GM21526 (cell line): ENCODE measurements around the gene HS6ST2.

Experiments
- ATAC-seq: cut with Tn5 transposase; IDR thresholded peaks from one replicate; pipeline ENCODE4 v1.9.1; 2021; ENCODE audit warnings: moderate library complexity; ENCODE audit not compliant: unreplicated experiment, low FRiP score

HS6ST2 gene

DNA sequence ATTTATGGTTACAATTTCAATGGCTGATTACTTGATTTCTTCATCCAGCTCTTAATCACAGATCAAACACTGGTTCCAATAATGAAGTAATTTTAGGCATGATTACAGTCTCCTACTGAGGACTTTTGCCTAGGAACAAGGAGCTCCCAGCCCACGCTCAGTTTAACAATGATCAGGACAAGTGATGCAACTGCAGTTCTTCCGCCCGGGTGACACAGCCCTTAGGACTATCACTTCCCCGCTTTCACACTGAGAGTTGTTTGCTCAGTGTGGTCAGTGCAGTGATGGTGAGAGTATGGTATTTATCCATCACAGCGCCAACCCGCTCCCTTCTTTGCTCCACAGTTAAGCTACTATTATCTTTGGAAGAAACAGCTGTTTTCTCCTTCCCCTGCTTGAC lies 266.4 kb downstream of the HS6ST2 start:
- no peak for ATAC-seq

DNA sequence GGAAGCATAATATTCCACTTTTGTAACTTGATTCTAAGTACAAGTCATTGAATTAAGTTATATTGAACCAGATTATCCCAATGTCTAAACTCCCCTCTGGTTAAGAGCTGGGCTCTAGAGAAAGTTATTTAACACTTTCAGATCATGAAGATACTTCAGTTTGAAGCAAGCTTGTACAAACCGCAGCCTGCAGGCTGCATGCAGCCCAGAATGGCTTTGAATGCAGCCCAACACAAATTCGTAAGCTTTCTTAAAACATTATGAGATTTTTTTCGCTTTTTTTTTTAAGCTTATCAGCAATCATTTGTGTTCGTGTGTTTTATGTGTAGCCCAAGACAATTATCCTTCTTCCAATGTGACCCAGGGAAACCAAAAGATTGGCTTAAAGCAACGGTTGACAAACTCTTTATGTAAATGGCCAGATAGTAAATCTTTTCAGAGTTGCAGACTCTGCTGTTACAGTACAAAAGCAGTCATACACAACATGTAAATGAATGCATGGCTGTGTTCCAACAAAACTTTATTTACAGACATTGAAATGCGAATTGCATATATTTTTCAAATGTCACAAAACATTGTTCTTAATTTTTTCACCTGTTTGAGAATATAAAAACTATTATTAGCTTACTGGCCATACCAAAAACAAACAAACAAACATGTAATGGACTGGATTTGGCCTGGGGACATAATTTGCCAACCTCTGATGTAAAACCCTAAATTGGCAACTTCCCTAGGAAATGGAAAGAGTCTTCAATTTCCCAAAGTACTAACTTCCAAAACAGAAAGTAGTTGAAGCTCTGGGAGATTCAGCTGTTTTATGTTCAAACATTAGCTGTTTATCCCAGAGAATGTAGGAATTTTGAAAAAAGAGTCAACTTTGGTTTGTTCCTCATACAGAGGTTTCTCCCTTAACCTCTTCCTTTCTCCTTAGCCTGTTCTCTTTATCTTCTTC lies 268.5 kb downstream of the HS6ST2 start:
- ATAC-seq, result no peak

DNA sequence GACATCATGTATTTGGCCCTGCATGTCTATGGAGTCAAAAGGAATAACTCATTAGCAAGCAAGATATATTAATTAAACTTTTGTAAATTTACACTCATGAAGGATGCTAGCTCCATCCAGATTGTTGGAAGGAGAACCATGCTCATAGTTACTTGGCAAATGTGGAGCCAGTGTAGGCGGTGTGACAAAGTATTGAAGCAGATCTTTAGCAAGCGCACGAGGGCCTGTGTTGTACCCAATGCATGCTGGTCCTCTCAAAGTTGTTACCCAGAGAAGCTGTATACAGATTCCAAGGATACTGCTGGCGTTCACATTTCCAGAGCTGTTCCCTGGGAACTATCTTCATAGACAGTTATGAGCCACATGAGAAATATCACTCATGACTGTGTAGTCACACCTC lies 273.2 kb downstream of the HS6ST2 start:
- no peak for ATAC-seq

DNA sequence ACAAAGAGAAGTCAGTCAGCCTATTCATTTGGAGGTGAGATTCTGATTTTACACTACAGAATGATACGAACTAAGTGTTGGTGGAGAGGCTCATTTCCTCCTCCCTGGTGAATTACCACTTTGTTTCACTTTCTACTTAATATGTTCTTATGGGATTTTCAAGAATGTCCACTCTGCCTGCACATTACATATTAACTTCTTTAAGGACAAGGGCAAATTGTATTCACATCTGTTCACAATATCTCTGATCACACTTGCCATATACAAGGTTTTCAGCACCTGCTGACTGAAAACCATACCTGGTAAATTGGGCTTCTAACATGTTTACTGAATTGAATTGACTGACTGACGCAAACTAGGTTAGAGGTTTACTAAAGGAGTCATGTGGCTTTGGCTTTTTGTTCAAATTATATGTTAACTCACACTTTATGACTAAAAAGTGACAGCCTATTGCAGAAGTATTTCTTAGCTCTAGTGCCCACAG lies 281.2 kb downstream of the HS6ST2 start:
- no peak for ATAC-seq

DNA sequence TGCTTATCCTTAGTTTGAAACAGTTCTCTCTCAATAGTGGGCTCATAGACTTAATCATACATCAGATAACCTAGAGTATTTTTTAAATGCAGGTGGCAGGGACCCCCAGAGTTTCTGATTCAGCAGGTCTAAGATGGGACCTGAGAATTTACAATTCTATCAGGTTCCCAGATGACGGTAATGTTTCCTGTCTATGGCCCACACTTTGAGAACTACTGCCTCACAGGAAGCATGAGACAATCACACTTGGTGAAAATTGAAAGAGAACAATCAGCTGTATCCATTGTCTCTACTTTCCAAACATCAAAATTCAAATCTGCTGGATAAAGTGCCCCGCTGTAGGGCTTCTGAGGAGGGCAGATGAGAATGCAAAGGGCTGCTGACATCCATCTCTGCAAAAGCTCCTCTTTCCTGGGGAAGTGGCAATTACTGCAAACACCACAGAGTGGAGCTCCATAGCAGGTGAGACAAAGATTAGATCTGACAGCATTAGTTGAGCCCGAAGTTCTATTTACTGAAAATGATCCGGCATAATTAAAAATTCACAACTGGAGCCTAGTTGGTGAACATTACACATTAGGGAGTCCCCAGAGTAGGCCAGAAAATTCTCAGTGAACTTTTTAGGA lies 281.8 kb downstream of the HS6ST2 start:
- ATAC-seq, result no peak

DNA sequence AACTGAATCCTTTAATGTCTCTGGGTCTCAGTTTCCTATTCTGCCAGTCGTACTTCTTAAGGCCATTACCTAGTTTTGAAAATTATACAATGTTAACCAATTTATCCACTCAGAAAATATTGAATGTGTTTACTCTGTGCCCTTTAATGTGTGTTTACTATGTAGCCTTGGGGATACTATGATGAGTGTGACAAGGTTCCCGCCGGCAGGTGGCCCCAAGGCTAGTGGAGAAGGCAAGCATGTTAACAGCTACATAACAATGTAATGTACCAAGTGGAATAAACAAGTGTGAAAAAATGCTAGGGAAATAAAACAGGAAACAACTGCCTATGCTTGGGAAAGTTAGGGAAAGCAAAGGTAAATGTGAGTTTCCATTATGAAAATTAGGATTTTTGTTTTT lies 282.3 kb downstream of the HS6ST2 start:
- ATAC-seq, result no peak

DNA sequence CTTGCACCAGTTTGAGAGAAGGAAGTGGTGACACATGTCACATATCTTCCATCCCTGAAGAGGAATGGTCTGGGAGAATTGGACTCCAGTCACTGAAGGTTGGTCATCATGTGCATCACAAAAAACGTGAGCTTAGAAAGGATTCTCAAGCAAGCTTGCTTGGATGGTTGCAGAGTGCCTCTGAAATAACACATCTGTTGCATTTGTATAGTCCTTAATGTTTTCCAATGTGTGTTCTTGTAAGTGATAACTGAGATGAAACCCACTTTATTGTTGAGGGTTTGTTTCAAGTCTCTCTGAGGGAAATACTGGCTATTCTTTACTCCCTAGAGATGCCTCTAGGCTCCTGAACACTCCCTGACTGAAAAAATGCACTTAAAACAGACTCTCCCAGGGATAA lies 285.1 kb downstream of the HS6ST2 start:
- ATAC-seq, result no peak

DNA sequence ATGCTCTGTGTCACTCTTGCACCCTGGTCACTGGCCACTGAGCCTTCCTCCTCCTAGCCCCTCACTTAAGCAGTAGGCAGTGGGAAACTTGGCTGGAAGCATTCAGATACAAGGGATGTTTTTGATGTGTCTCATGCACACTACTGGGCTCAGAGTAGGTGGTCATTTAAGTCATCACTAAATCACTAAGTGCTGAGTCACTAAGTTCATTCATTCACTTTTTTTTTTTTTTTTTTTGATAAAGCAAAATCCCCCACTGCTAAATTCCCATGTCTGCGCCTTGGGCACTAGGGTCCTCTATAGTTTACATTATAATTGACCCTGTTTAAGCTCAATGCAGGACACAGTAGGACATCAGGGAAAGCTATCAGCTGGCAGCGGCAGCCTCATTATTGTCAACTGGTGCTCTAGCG lies 287.2 kb downstream of the HS6ST2 start:
- no peak for ATAC-seq

DNA sequence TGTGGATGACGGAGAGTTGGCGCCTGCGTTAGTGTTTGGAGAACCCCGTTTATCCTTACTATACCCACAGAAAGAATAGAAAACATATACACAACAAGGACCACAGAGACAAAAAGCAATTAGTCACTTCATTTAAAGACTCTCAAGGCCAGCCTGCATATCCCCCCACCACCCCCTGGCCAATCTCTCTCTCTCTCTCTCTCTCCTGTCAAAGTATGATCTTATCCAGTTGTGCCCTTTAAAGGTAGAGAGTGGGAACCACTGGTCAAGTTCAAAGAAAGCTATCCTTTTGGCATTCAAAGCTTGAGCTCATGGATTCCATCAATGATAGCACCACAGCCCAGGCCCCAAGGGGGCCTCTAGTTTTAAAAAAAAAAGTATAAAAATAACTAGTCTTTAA lies 289.3 kb downstream of the HS6ST2 start:
- ATAC-seq, result no peak

DNA sequence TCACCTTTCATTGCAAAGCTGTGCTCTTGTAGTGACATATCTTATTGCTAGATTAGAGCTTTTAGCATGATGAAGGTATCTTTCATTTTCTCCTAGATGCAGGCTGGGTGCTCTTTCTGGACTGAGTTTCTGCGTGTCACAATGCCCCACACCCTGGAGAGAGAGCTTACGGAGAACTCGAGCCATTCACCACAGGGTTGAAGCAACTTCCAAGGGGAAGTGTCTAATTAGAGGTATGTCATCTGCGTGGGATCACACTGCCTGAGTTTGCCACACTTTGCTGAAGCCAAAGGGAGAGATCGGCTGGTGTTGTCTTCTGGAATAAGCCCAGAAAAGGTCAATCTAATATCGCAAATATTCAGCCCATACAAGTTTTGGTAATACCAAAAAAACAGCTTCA lies 290.3 kb downstream of the HS6ST2 start:
- no peak for ATAC-seq

DNA sequence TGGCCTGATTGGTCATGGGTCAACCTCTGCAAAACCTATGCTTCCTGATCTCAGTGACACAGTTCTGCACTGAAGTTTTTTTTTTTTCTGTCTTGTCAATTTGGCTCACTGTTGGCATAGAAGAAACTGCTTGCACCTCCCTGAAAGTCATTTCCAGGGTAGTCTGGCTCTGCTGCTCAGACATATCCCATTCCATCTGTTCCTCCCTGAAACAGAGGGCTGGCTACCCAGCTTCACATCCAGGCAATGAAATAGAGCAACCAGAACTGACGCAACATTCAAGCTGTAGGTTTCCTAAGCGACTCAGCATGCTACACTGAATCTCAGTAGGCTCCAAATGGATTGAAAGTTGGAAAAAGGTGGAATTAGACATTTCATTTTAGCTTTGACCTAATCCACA lies 292.8 kb downstream of the HS6ST2 start:
- ATAC-seq, result no peak

DNA sequence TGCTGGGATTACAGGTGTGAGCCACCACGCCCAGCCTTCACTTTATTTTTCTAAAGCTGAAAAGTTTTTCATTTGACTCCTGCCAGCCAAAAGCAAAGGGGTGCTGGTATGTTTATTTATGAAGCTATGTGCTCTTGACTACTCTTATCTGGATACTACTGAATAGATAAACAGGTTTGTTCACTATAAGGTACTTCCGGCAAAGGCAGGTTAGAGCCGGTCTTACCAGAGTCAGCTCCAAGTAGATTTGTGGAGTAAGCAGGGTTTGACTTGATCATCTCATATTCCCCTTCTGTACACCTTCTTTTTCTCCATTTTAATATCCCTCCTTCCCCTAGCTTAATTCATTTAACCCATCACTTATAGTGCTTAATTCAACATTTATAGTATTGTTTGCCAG lies 294.2 kb downstream of the HS6ST2 start:
- ATAC-seq, result no peak

DNA sequence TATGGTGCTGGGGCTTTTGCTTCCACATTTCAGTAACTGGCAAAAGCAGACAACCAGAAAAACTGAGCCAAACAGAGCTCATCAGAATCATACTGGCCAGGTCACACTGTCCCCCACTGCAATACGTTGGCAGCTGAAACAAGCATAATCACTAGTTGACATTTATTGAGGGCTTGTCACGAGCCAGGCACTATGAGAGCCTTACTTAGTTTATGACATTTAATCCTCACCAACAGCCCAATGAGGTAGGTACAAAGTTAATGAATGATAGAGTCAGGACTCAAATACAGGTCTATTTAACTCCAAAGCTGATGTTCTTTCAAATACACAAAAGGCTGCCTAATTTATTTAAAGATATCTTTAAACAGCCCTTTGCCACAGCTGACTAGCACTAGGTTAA lies 295.6 kb downstream of the HS6ST2 start:
- ATAC-seq, result no peak

DNA sequence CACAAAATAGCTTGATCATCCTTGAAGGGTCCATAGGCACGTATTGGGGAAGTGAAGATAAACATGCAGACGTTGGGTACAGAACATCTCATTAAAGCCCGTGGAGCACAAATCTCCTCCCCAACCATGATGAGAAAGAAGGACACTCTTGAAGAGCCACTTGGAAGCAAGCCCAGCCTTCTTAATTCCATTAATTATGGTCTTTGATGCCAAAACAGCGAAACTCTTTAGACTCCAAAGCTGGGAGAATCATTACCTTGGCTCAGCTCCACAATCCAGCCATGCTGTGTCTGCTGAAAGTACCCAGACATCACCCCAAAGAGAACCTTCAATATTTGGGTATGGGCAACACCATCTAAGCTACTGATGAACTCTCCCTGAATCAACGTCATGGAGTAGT lies 300.6 kb downstream of the HS6ST2 start:
- ATAC-seq, result no peak

DNA sequence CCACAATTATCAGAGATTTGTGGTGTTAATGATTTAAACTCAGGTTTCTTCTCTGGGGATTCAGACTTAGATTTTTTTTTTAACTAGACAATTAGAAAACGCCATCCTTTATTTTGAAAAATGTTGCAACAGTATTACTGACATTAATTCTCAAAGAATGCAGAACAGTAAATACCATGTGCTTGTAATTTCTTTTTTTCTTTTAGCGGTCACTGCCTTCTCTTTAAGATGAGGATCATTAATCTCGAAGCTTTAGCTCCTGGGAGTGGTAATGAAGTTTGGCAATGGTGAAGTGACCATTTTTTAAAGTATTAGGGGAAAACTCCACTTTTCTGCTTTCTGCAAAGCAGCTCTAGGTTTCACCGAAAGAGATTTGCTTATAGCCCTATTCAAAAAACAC lies 305.6 kb downstream of the HS6ST2 start:
- ATAC-seq, result no peak

DNA sequence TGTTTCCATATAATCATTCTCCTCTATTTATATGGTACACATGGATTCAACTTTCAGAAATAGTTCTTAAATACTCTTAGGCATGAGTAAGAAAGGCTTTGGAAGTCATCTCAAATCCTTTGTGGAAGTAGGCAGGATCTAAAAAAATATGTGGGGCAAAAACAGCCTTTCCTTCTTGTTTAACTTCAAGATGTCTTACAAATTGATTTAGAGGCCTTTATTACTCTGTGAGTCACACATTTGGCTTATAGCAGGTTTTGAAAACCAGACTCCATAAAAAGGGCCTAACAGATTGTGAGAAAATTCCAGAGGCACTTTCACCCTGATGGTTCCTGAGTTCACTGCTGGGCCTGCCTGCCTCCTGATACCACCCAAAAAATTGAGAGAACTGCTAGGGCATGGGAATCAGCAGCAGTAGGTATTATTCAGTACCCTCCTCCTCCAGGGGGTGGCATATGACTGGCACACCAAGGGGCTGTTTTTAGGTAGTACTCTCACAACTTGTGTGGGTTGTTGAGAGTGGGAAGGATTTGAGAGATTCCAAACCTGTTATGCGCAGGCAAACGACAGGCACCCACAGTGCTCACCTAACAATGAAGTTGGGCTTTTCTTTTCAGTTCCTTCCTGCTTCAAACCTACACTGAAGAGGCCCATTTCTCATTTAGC lies 306.9 kb downstream of the HS6ST2 start:
- no peak for ATAC-seq

DNA sequence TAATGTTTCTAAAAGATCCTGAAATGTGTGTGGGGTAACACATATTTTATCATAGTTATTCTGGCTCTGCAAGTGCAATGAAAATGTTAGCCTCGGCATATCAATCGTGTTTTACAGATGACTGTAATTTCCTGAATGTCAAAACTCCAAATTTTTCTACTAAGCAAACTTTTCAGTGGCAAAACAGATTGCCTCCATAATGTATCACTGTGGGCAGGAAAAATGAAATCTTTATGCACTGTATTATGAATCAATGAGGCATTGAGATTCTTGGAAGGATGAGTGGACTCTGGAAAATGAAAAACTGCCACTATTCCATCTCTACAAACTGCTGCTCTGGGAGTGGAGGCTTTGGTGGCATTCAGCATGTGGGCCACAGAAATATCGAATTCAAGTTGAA lies 309.5 kb downstream of the HS6ST2 start:
- no peak for ATAC-seq

DNA sequence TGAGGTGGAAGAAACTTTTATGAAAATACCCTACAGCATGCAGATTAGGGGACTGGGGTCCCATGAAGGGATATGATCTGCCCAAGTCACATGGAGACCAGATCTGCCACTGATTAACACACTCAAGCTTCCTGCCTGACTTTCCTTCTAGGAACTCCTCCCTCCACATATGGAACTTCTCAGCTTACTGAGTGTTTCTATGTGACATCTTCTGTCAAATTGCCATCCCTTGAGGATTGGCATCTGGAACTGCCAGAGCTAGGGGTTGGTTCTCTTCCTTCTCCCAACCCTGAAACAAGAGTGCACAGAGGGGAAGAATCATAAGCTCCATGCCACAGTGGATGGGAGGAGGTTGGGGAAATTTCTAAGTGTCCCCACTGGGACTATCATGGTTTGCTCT lies 319.0 kb downstream of the HS6ST2 start:
- ATAC-seq, result no peak

DNA sequence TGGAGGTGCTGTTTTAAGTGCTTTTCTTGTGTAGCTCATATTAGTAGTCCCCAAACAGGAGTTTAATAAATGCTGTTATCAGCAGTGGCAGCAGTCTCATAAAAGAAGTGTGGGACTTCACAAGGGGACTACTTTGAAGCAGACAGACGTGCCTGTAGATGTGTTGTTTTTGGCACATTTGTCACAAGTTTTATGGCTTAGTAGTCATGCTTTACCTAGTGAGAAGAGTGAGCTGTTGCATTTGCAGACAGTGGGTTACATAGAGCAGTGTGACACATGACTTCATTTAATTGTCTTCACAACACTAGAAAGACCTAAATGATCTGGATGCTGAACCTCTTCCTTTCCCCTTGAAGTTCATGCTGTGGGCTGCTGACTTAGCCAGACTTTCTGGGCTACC lies 320.1 kb downstream of the HS6ST2 start:
- no peak for ATAC-seq

DNA sequence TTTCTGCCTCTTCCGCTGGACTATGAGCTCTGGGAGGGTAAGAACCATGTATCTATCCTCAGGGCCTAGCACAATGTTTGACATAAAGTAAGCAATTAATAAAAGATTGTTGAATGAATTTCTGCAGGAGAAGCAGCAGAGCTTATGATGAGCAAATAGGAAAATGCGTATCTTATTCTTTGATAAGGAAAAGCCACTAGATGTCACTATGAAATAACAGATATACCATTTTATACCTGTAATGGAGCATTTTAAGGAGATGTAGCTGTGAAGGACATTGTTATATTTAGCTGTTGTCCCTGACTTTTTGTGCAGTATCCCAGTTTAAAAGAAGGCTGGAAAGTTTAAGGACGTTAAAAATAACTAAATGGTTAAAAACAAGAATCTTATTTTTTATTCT lies 322.3 kb downstream of the HS6ST2 start:
- no peak for ATAC-seq

DNA sequence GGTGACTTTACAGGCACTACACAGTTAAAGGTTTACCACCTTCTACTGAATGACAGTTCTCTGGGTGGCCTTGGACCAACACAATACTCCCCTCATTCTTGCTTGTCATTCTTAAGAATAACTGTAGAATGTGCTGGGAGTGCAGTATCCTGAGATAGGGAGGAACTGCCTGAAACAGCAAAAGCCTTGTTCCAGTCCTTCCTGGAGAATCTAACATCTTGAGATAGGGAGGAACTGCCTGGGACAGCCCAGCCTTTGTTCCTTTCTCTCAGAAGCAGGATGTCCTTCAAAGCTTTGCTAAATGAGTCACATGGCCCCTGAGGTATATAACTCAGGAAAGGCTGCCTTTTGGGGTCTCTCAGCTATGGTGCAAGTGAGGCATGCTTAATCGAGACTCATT lies 323.9 kb downstream of the HS6ST2 start:
- no peak for ATAC-seq
